ENCODE data around the gene MYL3.

MYL3 gene

GRCh38 chr3:46888705-46889104, 25.5 kb upstream of the MYL3 start:
- Histone ChIP-seq H3K27me3 (peaks cover 4% of the 10 kb centered on the region), H3K9me3 (no peaks in the 10 kb centered on the region), H3K4me1 (no peaks in the 10 kb centered on the region), H3K4me3 (ENCODE audit: low read depth, low read length) (no peak overlapping the region), H3K36me3 (no peaks in the 10 kb centered on the region)
- no peak for DNase-seq
- TF ChIP-seq, protein P1, sequence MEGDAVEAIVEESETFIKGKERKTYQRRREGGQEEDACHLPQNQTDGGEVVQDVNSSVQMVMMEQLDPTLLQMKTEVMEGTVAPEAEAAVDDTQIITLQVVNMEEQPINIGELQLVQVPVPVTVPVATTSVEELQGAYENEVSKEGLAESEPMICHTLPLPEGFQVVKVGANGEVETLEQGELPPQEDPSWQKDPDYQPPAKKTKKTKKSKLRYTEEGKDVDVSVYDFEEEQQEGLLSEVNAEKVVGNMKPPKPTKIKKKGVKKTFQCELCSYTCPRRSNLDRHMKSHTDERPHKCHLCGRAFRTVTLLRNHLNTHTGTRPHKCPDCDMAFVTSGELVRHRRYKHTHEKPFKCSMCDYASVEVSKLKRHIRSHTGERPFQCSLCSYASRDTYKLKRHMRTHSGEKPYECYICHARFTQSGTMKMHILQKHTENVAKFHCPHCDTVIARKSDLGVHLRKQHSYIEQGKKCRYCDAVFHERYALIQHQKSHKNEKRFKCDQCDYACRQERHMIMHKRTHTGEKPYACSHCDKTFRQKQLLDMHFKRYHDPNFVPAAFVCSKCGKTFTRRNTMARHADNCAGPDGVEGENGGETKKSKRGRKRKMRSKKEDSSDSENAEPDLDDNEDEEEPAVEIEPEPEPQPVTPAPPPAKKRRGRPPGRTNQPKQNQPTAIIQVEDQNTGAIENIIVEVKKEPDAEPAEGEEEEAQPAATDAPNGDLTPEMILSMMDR (IDR thresholded peaks at IDR 0.05; ENCODE audit: low read depth, low read length), result no peak

GRCh38 chr3:46887980-46888494, 24.8 kb upstream of the MYL3 start:
- Histone ChIP-seq H3K27me3 (peaks cover 9% of the 10 kb centered on the region), H3K4me1 (no peaks in the 10 kb centered on the region), H3K36me3 (no peaks in the 10 kb centered on the region), H3K4me3 (ENCODE audit: low read depth, low read length) (no peak overlapping the region), H3K9me3 (no peaks in the 10 kb centered on the region)
- TF ChIP-seq, protein P1 (IDR thresholded peaks at IDR 0.05; ENCODE audit: low read depth, low read length), result no peak
- no peak for DNase-seq

- TF ChIP-seq, protein P1 (IDR thresholded peaks at IDR 0.05; ENCODE audit: low read depth, low read length), result no peak
- no peak for DNase-seq
- Histone ChIP-seq H3K4me3 (ENCODE audit: low read depth, low read length) (no peak overlapping the region), H3K4me1 (no peaks in the 10 kb centered on the region), H3K9me3 (no peaks in the 10 kb centered on the region), H3K36me3 (no peaks in the 10 kb centered on the region), H3K27me3 (peaks cover 15% of the 10 kb centered on the region)
Measured at GRCh38 chr3:46885612-46886011, 22.4 kb upstream of the MYL3 start.

DNA sequence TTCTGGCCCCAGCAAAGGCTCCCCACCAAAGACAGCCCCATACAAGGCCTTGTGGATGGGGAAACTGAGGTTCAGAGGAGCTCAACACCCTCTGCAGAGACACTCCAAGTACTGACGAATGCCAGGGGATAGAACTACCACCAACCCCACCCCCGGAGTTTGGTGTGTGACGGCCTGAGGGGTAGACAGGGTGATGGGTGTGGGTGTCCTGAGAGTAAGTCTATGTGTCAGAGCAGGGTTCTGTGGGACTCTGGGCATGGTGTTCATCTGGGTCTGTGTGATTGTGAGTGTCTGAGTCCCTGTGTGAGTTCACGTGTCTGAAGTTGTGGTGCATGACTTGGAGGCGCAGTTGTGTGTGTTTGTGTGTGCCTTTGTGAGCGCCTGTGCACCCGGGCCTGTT, 21.7 kb upstream of the MYL3 start:
- no peak overlapping the region for H3K4me3 ChIP-seq (ENCODE audit: low read depth, low read length)
- H3K36me3 ChIP-seq, result no peaks in the 10 kb centered on the region
- DNase-seq, result no peak
- no peaks in the 10 kb centered on the region for H3K4me1 ChIP-seq
- no peaks in the 10 kb centered on the region for H3K9me3 ChIP-seq
- TF ChIP-seq, protein P1 (IDR thresholded peaks at IDR 0.05; ENCODE audit: low read depth, low read length), result no peak
- peaks cover 15% of the 10 kb centered on the region for H3K27me3 ChIP-seq

DNA sequence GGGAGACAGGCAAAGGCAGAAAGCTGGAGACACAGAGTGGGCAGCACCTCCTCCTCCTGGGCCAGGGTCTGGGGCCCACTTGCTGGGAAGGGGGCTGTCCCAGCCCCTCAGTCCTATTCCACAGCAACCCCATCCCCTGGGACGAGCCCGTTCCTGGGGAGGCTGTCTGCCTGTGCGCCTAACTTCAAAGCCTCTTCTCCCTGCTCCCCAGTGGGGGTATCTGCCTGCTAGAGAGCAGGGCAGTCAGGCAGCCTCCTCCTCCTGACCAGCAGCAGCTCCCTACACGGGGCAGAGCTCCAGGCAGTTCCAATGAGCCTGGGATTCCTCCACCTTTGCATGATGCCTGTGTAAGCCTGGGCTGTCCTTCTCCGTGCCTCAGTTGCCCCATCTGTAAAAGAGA, 21.2 kb upstream of the MYL3 start:
- H3K9me3 ChIP-seq, result no peaks in the 10 kb centered on the region
- peaks cover 15% of the 10 kb centered on the region for H3K27me3 ChIP-seq
- no peaks in the 10 kb centered on the region for H3K4me1 ChIP-seq
- TF ChIP-seq, protein P1 (IDR thresholded peaks at IDR 0.05; ENCODE audit: low read depth, low read length), result no peak
- H3K36me3 ChIP-seq, result no peaks in the 10 kb centered on the region
- H3K4me3 ChIP-seq (ENCODE audit: low read depth, low read length), result no peak overlapping the region
- DNase-seq, result no peak

GRCh38 chr3:46883830-46884185, 20.6 kb upstream of the MYL3 start:
- H3K9me3 ChIP-seq, result no peaks in the 10 kb centered on the region
- no peak for DNase-seq
- no peaks in the 10 kb centered on the region for H3K4me1 ChIP-seq
- no peaks in the 10 kb centered on the region for H3K36me3 ChIP-seq
- TF ChIP-seq, protein P1 (IDR thresholded peaks at IDR 0.05; ENCODE audit: low read depth, low read length), result no peak
- H3K27me3 ChIP-seq, result peaks cover 15% of the 10 kb centered on the region
- no peak overlapping the region for H3K4me3 ChIP-seq (ENCODE audit: low read depth, low read length)
